Heart right ventricle (tissue), 16 donors: ENCODE measurements around the gene KIF1B. TPM values are rescaled to one million over a fixed set of nuclear protein-coding genes. Genes with fewer than 3 reads are reported as not detected.

ENCODE experiments used
- ATAC-seq, 8 donors: fragments of 200-7000 bp; cut with Tn5 transposase; one replicate each; pipeline ENCODE4 v1.9.1; 2020; ENCODE audit warnings: mild to moderate bottlenecking in 8 of 8, moderate library complexity in 8 of 8, moderate number of reproducible peaks in 1 of 8
- DNase-seq, 2 donors: peaks; one replicate each; pipeline ENCODE4 v3.0.0-alpha.2; 2020
- H3K27ac ChIP-seq, 10 donors: fragments of 200-600 bp; sonication (generic) in 2 of 10; one replicate each; pipeline versions ENCODE4 v1.5.0 to v1.8.0; 2020 to 2022; ENCODE audit warnings: mild to moderate bottlenecking in 3 of 10
- H3K27me3 ChIP-seq, 7 donors: fragments of 200-600 bp; one replicate each; pipeline ENCODE4 v1.8.0; 2021 to 2022; ENCODE audit warnings: mild to moderate bottlenecking in 2 of 7
- H3K36me3 ChIP-seq, 9 donors: fragments of 200-600 bp; sonication (generic) in 1 of 9; one replicate each; pipeline versions ENCODE4 v1.5.0 to v1.8.0; 2020 to 2022; ENCODE audit warnings: mild to moderate bottlenecking in 2 of 9
- H3K4me1 ChIP-seq, 9 donors: fragments of 200-600 bp; sonication (generic) in 1 of 9; one replicate each; pipeline versions ENCODE4 v1.5.0 to v1.8.0; 2020 to 2022; ENCODE audit warnings: mild to moderate bottlenecking in 4 of 9
- H3K4me3 ChIP-seq, 10 donors: fragments of 200-600 bp; sonication (generic) in 2 of 10; one replicate each; pipeline versions ENCODE4 v1.5.0 to v1.8.0; 2020 to 2022; ENCODE audit warnings: mild to moderate bottlenecking in 7 of 10, moderate library complexity in 2 of 10
- H3K9me3 ChIP-seq, 11 donors: fragments of 200-600 bp in 10 of 11; sonication (generic) in 2 of 11; one replicate each; pipeline versions ENCODE4 v1.5.0 to v1.8.0; 2013 to 2022; ENCODE audit warnings: mild to moderate bottlenecking in 2 of 11, control low read depth in 1 of 11, moderate library complexity in 1 of 11
- CTCF ChIP-seq, 9 donors: fragments of 200-600 bp; sonication (generic) in 2 of 9; IDR thresholded peaks; one replicate each; pipeline versions ENCODE4 v1.5.0 to v1.8.0; 2021 to 2022; ENCODE audit warnings: antibody characterized with exemption in 9 of 9, mild to moderate bottlenecking in 5 of 9, moderate library complexity in 1 of 9
- WGBS, 2 donors: extraction: QIAGEN DNeasy Blood & Tissue Kit; methylation state at CpG; one replicate each; pipeline ENCODE4 v1.1.7; 2013; ENCODE audit warnings: inconsistent platforms in 1 of 2; 5-methylcytosine and 5-hydroxymethylcytosine counted together
- intact Hi-C, 10 donors: fragments of 100-400 bp; cut with DNase I; formaldehyde crosslinking; loops; one replicate each; pipeline versions ENCODE4 v1.11.1 to v1.14.2; 2022
- polyA plus RNA-seq, 2 donors: library from polyadenylated mRNA; stranded (reverse); fragments of 200-250 nt; gene quantifications; one replicate each; pipeline ENCODE4 v1.2.3, GENCODE V29; 2013
- total RNA-seq, 10 donors: library from RNA; stranded (reverse); fragmentation: NEBNext Ultra II Directional in 3 of 10; extraction: Animal tissue kit (Norgen Biotek cat#: 25700) in 3 of 10; gene quantifications; one replicate each; pipeline versions ENCODE4 v1.2.1 to v1.2.4, GENCODE V29; 2021 to 2023
- donor health status: Arrhythmogenic right ventricular cardiomyopathy.
- donor health status: ischemic (EF 13 %, LVEDD 7.1; RV severe dilation, severe dysfunction).
- donor health status: healthy with polysubstance abuse.
- donor health status: DM: no; HTN: yes; CAD: no.
- donor health status: DM: no; HTN: no; CAD: no.
- donor health status: ischemic (EF 25% LVEDD 6.9; RV normal size, moderate dysfunction).
- donor health status: ischemic (EF 25% LVEDD 5.7; RV mildly dilated, moderate dysfunction).
- donor health status: healthy.
- donor health status: DM: yes; HTN: yes; CAD: no.
- donor health status: Ischemic cardiomyopathy.
- donor health status: ischemic (EF 35%, LVEDD 5.7; RV mildly dilated, moderate dysfunction).
- donor health status: nonischemic (EF 11% LVEDD 7.7; RV severe dilation, severe dysfunction).
- donor health status: DM: yes; HTN: yes; CAD: no.
- donor health status: PGD.
- donor health status: ischemic (EF 29% LVEDD 5.4; RV normal size, mild dysfunction).
- donor health status: nonischemic (EF 23%, LVEDD 6.1; RV moderate dilation, normal function).

Gene KIF1B
- total and polyA plus RNA-seq, 12 donors = 21.6 to 107 (median 87.5) TPM

- intact Hi-C loops = loop anchor here in 3 of 10 donors (5.0 to 10.0 kb wide), 2 partner anchors 72 to 75 kb away; partner anchors contain the start of gene KIF1B (in 3 of the 3)
- Histone ChIP-seq H3K36me3 (peaks cover 0 to 100% (median 29%) of the 10 kb centered on the region in 9 donors), H3K4me3 (no peak overlapping the region), H3K27ac (peak overlapping the region in 9 of 10 donors; percentile 36 to 78 (median 65)), H3K27me3 (no peaks in the 10 kb centered on the region), H3K4me1 (peaks cover 0 to 55% (median 39%) of the 10 kb centered on the region in 9 donors), H3K9me3 (no peaks in the 10 kb centered on the region)
- DNase-seq (no peak), ATAC-seq (peak in 2 of 8 donors; percentile 12 to 23)
- no peak for TF ChIP-seq CTCF (IDR thresholded peaks at IDR 0.05)
- WGBS, 2 donors = 54 to 70% methylated on average over 6 of the region's 6 CpGs
These were observed 76.8 kb downstream of the KIF1B start for GRCh38 chr1:10287023-10287645.

GRCh38 chr1:10288029-10288615 is 77.8 kb downstream of the KIF1B start:
- H3K27ac ChIP-seq = peak overlapping the region in 4 of 10 donors; percentile 61 to 78 (median 72)
- no peaks in the 10 kb centered on the region for H3K27me3 ChIP-seq
- H3K9me3 ChIP-seq = no peaks in the 10 kb centered on the region
- DNase-seq (no peak), ATAC-seq (no peak)
- peaks cover 0 to 55% (median 39%) of the 10 kb centered on the region in 9 donors for H3K4me1 ChIP-seq
- 89% methylated on average over 3 of the region's 3 CpGs for WGBS, 2 donors
- H3K36me3 ChIP-seq = peaks cover 0 to 100% (median 31%) of the 10 kb centered on the region in 9 donors
- no peak overlapping the region for H3K4me3 ChIP-seq
- TF ChIP-seq CTCF (IDR thresholded peaks at IDR 0.05) = no peak
- intact Hi-C loops = loop anchor here in 3 of 10 donors (5.0 to 10.0 kb wide), 2 partner anchors 73 to 76 kb away; partner anchors contain the start of gene KIF1B (in 3 of the 3)

GRCh38 chr1:10291705-10292104 is 81.3 kb downstream of the KIF1B start:
- peaks cover 0 to 30% (median 23%) of the 10 kb centered on the region in 9 donors for H3K4me1 ChIP-seq
- WGBS, 2 donors = 75 to 83% methylated on average over 1 of the region's 1 CpG
- H3K4me3 ChIP-seq = no peak overlapping the region
- H3K27me3 ChIP-seq = no peaks in the 10 kb centered on the region
- no peaks in the 10 kb centered on the region for H3K9me3 ChIP-seq
- H3K36me3 ChIP-seq = peaks cover 0 to 100% (median 58%) of the 10 kb centered on the region in 9 donors
- no peak for ATAC-seq
- no peak for DNase-seq
- no peak for TF ChIP-seq CTCF (IDR thresholded peaks at IDR 0.05)
- intact Hi-C loops = loop anchor here in 1 of 10 donors (10.0 kb wide), 1 partner anchor 77 kb away; the partner anchor contains the start of gene KIF1B
- no peak overlapping the region for H3K27ac ChIP-seq

- no peaks in the 10 kb centered on the region for H3K9me3 ChIP-seq
- H3K4me3 ChIP-seq = no peak overlapping the region
- intact Hi-C loops = loop anchor here in 1 of 10 donors (10.0 kb wide), 1 partner anchor 77 kb away; the partner anchor contains the start of gene KIF1B
- no peaks in the 10 kb centered on the region for H3K27me3 ChIP-seq
- 84 to 91% methylated on average over 2 of the region's 2 CpGs for WGBS, 2 donors
- H3K27ac ChIP-seq = no peak overlapping the region
- peaks cover 0 to 100% (median 60%) of the 10 kb centered on the region in 9 donors for H3K36me3 ChIP-seq
- ATAC-seq (no peak), DNase-seq (no peak)
- TF ChIP-seq CTCF (IDR thresholded peaks at IDR 0.05) = no peak
- H3K4me1 ChIP-seq = peaks cover 0 to 25% (median 18%) of the 10 kb centered on the region in 9 donors
These were observed 81.8 kb downstream of the KIF1B start for GRCh38 chr1:10292188-10292587.
